AG08395 (cell line): ENCODE measurements around the gene ADARB2.

Experiments
- DNase-seq: peaks from one replicate; pipeline ENCODE4 v3.0.0; 2012; ENCODE audit warnings: mixed read lengths, low spot score

The ADARB2 gene

GRCh38 chr10:1735562-1735961 is 1.8 kb downstream of the ADARB2 start:
- DNase-seq: no peak

GRCh38 chr10:1734288-1734687 is 3.0 kb downstream of the ADARB2 start:
- DNase-seq: no peak

- DNase-seq: no peak
These were observed 3.6 kb downstream of the ADARB2 start for GRCh38 chr10:1733720-1734119.

- DNase-seq: no peak
These were observed 4.7 kb downstream of the ADARB2 start for GRCh38 chr10:1732564-1732996.

- no peak for DNase-seq
These were observed 5.7 kb downstream of the ADARB2 start for GRCh38 chr10:1731592-1731991.

- DNase-seq: no peak
These were observed 7.6 kb downstream of the ADARB2 start for GRCh38 chr10:1729751-1730150.

GRCh38 chr10:1726861-1727260 is 10.5 kb downstream of the ADARB2 start:
- no peak for DNase-seq

GRCh38 chr10:1724921-1725488 is 12.3 kb downstream of the ADARB2 start:
- DNase-seq: no peak

GRCh38 chr10:1716839-1717238 is 20.5 kb downstream of the ADARB2 start:
- DNase-seq: no peak

GRCh38 chr10:1715821-1716220 is 21.5 kb downstream of the ADARB2 start:
- DNase-seq: no peak

- DNase-seq: no peak
These were observed 24.2 kb downstream of the ADARB2 start for GRCh38 chr10:1712944-1713671.

- DNase-seq: no peak
These were observed 25.0 kb downstream of the ADARB2 start for GRCh38 chr10:1712314-1712713.

- DNase-seq: no peak
These were observed 28.2 kb downstream of the ADARB2 start for GRCh38 chr10:1709161-1709560.

- DNase-seq: no peak
These were observed 28.6 kb downstream of the ADARB2 start for GRCh38 chr10:1708746-1709145.

GRCh38 chr10:1706711-1707110 is 30.6 kb downstream of the ADARB2 start:
- no peak for DNase-seq

- no peak for DNase-seq
These were observed 31.1 kb downstream of the ADARB2 start for GRCh38 chr10:1706256-1706655.

- DNase-seq: no peak
These were observed 39.1 kb downstream of the ADARB2 start for GRCh38 chr10:1698185-1698584.

GRCh38 chr10:1696106-1696505 is 41.2 kb downstream of the ADARB2 start:
- DNase-seq: no peak

GRCh38 chr10:1690086-1690485 is 47.2 kb downstream of the ADARB2 start:
- no peak for DNase-seq

- DNase-seq: no peak
These were observed 48.8 kb downstream of the ADARB2 start for GRCh38 chr10:1688531-1688930.

GRCh38 chr10:1687623-1688150 is 49.6 kb downstream of the ADARB2 start:
- no peak for DNase-seq

- no peak for DNase-seq
These were observed 50.1 kb downstream of the ADARB2 start for GRCh38 chr10:1687190-1687589.

- DNase-seq: no peak
These were observed 50.9 kb downstream of the ADARB2 start for GRCh38 chr10:1686491-1686749.
